IPS-NIHi11 (cell line): ENCODE data around the gene SCCPDH.
"Not testable (repeated sequence)": the region's sequence is repeated elsewhere in the genome, so short reads cannot be mapped to it uniquely, and the experiment has no call there.

ENCODE experiments used
- DNase-seq: peaks from one replicate; pipeline ENCODE4 v3.0.0; 2012; ENCODE audit warnings: mixed read lengths, low spot score

The SCCPDH gene, protein sequence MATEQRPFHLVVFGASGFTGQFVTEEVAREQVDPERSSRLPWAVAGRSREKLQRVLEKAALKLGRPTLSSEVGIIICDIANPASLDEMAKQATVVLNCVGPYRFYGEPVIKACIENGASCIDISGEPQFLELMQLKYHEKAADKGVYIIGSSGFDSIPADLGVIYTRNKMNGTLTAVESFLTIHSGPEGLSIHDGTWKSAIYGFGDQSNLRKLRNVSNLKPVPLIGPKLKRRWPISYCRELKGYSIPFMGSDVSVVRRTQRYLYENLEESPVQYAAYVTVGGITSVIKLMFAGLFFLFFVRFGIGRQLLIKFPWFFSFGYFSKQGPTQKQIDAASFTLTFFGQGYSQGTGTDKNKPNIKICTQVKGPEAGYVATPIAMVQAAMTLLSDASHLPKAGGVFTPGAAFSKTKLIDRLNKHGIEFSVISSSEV

DNA sequence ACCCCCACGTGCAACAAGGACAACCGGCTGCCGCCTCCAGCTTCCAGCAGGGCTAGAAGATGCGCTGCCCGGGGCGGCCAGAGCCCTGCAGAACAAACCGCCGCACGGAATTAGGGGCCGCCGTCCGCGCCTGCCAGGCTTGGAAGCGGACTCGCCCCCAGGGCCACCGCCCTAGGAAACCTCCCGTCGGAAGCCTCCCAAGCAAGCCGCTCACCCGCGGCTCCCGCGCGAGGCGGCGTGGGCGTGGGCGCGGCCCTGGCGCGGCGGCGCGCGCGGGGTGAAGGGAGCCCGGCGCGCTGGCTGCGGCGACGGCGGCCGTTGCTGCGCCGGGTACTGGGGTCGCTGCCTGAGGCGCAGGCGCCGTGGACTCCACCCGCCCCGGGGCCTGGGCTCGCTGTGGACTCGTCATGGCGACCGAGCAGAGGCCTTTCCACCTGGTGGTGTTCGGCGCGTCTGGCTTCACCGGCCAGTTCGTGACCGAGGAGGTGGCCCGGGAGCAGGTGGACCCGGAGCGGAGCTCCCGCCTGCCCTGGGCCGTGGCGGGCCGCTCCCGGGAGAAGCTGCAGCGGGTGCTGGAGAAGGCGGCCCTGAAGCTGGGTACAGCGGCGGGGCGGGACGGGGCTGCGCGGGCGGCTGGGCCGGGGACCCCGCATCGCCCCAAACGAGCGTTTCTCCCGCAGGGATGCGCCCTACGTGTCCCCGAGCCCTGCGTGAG, at the start of gene SCCPDH:
Gene SCCPDH (plus strand): TSS at position 394 of the 715 bp plus-strand sequence. CDS start 14 bp downstream, at position 408.
- peak; percentile 94 for DNase-seq

GRCh38 chr1:246677842-246678241, 46.4 kb upstream of the SCCPDH start:
- DNase-seq, result no peak

GRCh38 chr1:246678816-246679793, 45.1 kb upstream of the SCCPDH start:
- DNase-seq, result no peak

DNA sequence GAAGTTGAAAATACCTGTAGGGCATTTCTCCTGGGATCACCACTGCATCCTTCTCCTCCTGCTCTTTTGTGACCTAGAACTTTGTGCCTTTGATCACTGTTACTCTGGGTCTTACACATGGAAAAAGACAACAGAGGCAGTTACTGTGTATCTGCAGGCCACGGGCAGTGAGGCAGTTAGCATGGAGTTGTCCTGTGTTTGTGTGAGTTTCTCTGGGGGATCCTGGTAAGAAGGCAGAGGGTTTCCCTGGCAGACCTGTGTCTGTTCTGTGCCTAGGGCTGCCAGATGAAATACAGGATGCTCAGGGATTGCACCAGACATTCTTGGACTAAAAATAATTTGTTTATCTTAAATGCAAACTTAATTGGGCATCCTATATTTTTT, 44.4 kb upstream of the SCCPDH start:
- no peak for DNase-seq

DNA sequence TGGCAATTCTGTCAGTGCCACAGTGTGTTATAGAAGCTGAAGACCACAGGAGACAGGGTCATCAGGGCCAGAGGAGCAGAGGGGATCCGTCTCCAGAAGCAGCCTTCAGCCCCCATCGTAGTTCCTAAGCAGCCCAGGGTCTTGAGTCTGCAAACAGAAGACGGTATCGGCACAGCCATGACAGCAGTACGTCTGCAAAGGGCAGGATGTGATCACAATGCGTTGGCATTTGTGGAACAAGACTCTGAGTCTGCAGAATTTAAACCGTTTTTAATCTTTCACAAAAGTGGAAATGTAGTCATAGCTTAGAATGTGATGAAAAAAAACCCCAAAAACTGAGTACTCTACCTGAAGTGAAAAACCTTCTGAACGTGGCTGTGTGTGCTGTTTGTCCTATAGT, 44.0 kb upstream of the SCCPDH start:
- no peak for DNase-seq

GRCh38 chr1:246680696-246681130, 43.5 kb upstream of the SCCPDH start:
- DNase-seq, result no peak

- no peak for DNase-seq
Measured at GRCh38 chr1:246681900-246682895, 42.0 kb upstream of the SCCPDH start.

DNA sequence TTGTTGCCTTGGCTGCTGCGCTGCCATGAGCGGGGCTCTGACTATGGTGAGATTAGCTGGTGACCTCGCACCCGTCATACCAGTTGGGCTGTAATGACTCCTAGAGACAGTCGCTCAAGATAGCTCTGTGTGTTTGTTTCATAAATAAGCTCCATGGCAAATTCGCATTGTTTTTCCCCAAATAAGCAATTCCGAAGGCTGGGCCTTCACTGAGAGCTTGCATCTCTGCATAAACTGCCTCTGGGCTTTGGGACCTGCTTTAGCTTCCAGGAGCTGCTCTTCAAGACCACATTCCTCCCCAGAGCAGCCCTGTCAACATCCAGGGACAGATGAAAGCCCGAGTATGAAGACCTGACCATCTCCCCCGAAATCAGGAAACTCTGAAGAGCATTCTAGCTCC, 40.7 kb upstream of the SCCPDH start:
- no peak for DNase-seq

DNA sequence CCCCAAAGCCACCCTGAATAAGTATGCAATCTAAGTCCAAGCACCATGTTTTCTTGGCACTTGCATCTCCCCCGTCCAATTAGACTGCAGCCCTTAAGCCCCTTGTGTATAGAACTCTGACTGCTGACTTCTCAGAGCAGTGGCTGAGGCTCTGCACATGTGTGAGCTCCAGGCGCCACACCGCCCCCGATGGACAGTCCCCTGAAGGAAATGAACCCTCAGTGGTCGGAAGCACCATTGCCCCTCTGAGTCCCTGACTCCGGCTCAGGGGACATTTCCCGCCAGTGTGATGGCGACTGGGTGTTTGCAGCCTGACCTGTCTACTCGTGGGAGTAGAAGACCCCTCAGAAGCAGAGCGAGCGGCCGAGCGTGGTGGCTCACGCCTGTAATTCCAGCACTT, 37.2 kb upstream of the SCCPDH start:
- DNase-seq, result peak; percentile 37

GRCh38 chr1:246689409-246690008, 34.7 kb upstream of the SCCPDH start:
- peak; percentile 91 for DNase-seq

DNA sequence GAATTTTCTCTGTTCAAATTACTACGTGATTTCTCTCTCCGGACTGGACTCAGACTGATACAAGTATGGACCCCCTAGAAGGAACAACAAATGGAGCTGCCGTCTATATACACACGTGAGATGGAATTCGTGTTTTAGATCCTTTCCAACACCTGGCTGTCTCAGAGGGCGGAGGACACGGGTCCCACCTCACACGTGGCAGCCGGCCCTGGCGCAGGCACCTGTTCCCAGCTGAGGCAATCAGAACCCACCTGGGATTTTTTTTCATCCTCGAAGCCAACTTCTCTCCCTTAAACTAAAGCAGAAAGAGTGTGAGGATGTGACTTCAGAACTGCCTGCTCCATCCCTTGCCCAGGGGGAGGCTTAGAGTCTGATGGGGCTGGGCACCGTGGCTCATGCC, 34.1 kb upstream of the SCCPDH start:
- DNase-seq, result no peak

GRCh38 chr1:246691622-246692495, 32.4 kb upstream of the SCCPDH start:
- DNase-seq, result no peak

DNA sequence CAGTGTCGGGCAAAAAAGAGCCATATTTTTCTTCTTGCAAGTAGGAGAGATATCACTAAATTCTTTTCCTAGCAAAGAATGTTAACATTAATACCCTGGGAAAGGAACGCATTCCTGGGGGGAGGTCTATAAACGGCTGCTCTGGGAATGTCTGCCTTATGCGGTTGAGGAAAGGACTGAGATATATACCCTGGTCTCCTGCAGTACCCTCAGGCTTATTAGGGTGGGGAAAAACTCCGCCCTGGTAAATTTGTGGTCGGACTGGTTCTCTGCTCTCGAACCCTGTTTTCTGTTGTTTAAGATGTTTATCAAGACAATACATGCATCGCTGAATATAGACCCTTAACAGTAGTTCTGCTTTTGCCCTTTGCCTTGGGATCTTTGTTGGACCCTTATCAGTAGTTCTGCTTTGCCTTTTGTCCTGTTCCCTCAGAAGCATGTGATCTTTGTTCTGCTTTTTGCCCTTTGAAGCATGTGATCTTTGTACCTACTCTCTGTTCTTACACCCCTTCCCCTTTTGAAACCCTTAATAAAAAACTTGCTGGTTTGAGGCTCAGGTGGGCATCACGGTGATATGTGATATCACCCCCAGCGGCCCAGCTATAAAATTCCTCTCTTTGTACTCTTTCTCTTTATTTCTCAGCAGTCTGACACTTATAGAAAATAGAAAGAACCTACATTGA, 29.9 kb upstream of the SCCPDH start:
- not testable (repeated sequence) for DNase-seq

DNA sequence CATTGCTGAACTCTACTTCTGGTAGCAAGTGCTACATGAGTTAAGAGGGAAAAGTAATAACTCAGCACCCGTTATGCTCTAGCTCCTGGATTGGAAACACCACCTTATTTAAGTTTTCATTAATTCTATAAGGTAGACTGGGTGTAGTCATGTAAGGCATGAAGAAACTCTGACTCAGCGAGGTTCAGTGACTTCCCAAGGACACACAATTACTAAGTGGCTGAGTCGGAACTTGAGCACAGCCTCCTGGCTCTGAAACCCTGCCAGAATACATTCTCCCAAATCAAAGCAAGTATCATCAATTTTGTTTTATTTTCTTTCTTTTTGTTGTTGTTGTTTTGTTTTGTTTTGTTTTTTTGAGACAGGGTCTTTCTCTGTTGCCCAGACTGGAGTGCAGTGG, 29.1 kb upstream of the SCCPDH start:
- DNase-seq, result no peak

GRCh38 chr1:246695666-246696065, 28.5 kb upstream of the SCCPDH start:
- DNase-seq, result no peak

- no peak for DNase-seq
Measured at GRCh38 chr1:246698466-246699094, 25.6 kb upstream of the SCCPDH start.

- DNase-seq, result peak; percentile 88
Measured at GRCh38 chr1:246699095-246699735, 25.0 kb upstream of the SCCPDH start.

DNA sequence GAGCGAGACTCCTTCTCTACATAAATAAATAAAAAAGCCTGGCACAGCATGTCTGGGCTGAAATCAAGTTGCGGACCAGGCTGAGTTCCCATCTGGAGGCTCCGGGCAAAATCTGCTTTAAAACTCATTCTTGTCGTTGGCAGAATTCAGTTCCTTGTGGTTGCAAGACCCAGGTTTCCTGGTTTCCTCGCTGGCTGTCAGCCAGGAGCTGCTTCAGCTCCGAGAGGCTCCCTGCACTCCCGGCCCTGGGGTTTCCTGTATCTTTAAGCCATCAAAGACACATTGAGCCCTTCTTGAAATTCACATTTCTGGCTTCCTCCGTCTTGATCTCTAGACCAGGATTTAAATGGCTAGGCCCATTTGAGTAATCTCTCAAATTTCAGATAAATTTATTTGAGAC, 20.6 kb upstream of the SCCPDH start:
- DNase-seq, result no peak
